ENCODE measurements around the gene CFAP43. TPM values are rescaled to one million over a fixed set of nuclear protein-coding genes. Genes with fewer than 3 reads are reported as not detected.

Gene CFAP43
- total and polyA plus RNA-seq, 2 of the 8 experiments (the other 6 are each of a cell fraction or from before 2014, with no cell fraction given): 0.11 to 0.27 TPM

- TF ChIP-seq HDAC6 (IDR thresholded peaks at IDR 0.05; ENCODE audit: low read depth, low read length) (no peak), TEAD4 (IDR thresholded peaks at IDR 0.05; ENCODE audit: low read depth, low read length) (no peak)
- TF ChIP-seq, protein P1, sequence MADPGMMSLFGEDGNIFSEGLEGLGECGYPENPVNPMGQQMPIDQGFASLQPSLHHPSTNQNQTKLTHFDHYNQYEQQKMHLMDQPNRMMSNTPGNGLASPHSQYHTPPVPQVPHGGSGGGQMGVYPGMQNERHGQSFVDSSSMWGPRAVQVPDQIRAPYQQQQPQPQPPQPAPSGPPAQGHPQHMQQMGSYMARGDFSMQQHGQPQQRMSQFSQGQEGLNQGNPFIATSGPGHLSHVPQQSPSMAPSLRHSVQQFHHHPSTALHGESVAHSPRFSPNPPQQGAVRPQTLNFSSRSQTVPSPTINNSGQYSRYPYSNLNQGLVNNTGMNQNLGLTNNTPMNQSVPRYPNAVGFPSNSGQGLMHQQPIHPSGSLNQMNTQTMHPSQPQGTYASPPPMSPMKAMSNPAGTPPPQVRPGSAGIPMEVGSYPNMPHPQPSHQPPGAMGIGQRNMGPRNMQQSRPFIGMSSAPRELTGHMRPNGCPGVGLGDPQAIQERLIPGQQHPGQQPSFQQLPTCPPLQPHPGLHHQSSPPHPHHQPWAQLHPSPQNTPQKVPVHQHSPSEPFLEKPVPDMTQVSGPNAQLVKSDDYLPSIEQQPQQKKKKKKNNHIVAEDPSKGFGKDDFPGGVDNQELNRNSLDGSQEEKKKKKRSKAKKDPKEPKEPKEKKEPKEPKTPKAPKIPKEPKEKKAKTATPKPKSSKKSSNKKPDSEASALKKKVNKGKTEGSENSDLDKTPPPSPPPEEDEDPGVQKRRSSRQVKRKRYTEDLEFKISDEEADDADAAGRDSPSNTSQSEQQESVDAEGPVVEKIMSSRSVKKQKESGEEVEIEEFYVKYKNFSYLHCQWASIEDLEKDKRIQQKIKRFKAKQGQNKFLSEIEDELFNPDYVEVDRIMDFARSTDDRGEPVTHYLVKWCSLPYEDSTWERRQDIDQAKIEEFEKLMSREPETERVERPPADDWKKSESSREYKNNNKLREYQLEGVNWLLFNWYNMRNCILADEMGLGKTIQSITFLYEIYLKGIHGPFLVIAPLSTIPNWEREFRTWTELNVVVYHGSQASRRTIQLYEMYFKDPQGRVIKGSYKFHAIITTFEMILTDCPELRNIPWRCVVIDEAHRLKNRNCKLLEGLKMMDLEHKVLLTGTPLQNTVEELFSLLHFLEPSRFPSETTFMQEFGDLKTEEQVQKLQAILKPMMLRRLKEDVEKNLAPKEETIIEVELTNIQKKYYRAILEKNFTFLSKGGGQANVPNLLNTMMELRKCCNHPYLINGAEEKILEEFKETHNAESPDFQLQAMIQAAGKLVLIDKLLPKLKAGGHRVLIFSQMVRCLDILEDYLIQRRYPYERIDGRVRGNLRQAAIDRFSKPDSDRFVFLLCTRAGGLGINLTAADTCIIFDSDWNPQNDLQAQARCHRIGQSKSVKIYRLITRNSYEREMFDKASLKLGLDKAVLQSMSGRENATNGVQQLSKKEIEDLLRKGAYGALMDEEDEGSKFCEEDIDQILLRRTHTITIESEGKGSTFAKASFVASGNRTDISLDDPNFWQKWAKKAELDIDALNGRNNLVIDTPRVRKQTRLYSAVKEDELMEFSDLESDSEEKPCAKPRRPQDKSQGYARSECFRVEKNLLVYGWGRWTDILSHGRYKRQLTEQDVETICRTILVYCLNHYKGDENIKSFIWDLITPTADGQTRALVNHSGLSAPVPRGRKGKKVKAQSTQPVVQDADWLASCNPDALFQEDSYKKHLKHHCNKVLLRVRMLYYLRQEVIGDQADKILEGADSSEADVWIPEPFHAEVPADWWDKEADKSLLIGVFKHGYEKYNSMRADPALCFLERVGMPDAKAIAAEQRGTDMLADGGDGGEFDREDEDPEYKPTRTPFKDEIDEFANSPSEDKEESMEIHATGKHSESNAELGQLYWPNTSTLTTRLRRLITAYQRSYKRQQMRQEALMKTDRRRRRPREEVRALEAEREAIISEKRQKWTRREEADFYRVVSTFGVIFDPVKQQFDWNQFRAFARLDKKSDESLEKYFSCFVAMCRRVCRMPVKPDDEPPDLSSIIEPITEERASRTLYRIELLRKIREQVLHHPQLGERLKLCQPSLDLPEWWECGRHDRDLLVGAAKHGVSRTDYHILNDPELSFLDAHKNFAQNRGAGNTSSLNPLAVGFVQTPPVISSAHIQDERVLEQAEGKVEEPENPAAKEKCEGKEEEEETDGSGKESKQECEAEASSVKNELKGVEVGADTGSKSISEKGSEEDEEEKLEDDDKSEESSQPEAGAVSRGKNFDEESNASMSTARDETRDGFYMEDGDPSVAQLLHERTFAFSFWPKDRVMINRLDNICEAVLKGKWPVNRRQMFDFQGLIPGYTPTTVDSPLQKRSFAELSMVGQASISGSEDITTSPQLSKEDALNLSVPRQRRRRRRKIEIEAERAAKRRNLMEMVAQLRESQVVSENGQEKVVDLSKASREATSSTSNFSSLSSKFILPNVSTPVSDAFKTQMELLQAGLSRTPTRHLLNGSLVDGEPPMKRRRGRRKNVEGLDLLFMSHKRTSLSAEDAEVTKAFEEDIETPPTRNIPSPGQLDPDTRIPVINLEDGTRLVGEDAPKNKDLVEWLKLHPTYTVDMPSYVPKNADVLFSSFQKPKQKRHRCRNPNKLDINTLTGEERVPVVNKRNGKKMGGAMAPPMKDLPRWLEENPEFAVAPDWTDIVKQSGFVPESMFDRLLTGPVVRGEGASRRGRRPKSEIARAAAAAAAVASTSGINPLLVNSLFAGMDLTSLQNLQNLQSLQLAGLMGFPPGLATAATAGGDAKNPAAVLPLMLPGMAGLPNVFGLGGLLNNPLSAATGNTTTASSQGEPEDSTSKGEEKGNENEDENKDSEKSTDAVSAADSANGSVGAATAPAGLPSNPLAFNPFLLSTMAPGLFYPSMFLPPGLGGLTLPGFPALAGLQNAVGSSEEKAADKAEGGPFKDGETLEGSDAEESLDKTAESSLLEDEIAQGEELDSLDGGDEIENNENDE (IDR thresholded peaks at IDR 0.05; ENCODE audit: insufficient replicate concordance, low read length): no peak
Measured at GRCh38 chr10:104218751-104219150, 13.4 kb downstream of the CFAP43 start (continued).

All from H1 (cell line).